Activated naive CD4-positive, alpha-beta T cell treated with anti-CD3 and anti-CD28 coated beads for 36 hours (primary cell): Measurements from ENCODE around the gene PIGR. TPM values are rescaled to one million over a fixed set of nuclear protein-coding genes. Genes with fewer than 3 reads are reported as not detected.

Experiments
- CTCF ChIA-PET: fragments of 350-600 bp; sonication (Branson Sonifier 250); formaldehyde crosslinking; loops from one replicate; lab custom pipeline; 2021; ENCODE audit warnings: antibody characterized with exemption; lab: Charles Lee
- DNase-seq: peaks from one replicate; pipeline ENCODE4 v3.0.0-alpha.2; 2020
- H3K27ac Mint-ChIP-seq: one replicate; pipeline ENCODE4 v1.8.0; 2021; ENCODE audit warnings: mild to moderate bottlenecking, mixed read lengths
- H3K27me3 Mint-ChIP-seq: one replicate; pipeline ENCODE4 v1.8.0; 2021; ENCODE audit warnings: low read depth, mixed read lengths
- H3K36me3 Mint-ChIP-seq: one replicate; pipeline ENCODE4 v1.8.0; 2021; ENCODE audit warnings: low read depth, mixed read lengths
- H3K4me1 Mint-ChIP-seq: one replicate; pipeline ENCODE4 v1.8.0; 2021; ENCODE audit warnings: low read depth, mixed read lengths
- H3K4me3 Mint-ChIP-seq: one replicate; pipeline ENCODE4 v1.8.0; 2021; ENCODE audit warnings: mild to moderate bottlenecking, moderate library complexity, mixed read lengths
- H3K9me3 Mint-ChIP-seq: one replicate; pipeline ENCODE4 v1.8.0; 2021; ENCODE audit warnings: mixed read lengths
- intact Hi-C: fragments of 100-400 bp; cut with micrococcal nuclease; formaldehyde crosslinking; loops from one replicate; pipeline ENCODE4 v1.15.1; 2023
- total RNA-seq, 2 experiments: library from RNA; stranded (reverse); gene quantifications; one replicate each; pipeline ENCODE4 v1.2.3, GENCODE V29; 2021

PIGR gene
- total RNA-seq, 2 experiments from 2014 or later, result 0.10 TPM; not detected in 1

DNA sequence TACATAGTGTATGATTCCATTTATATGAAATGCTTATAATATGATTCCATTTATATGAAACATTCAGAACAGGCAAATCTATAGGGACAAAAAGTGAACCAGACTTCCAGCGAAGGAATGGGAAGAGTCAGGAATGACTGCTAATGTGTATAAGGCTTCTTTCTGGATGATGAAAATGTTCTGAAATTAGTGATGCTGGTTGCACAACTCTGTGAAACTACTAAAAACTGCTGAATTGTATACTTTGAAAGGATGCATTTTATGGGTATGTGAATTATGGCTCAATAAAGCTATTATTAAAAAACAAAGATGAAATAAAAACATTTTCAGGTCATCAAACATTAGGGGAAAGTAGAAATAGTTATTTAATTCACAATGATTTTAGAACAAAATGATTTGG is 63.1 kb downstream of the PIGR start:
- Mint-ChIP-seq H3K4me1 (peaks cover under 1% of the 10 kb centered on the region), H3K27me3 (peaks cover 4% of the 10 kb centered on the region), H3K9me3 (peaks cover 11% of the 10 kb centered on the region), H3K4me3 (no peak overlapping the region), H3K36me3 (peaks cover 4% of the 10 kb centered on the region), H3K27ac (no peak overlapping the region)
- DNase-seq, result no peak
- intact Hi-C loops, result no loop called here
- CTCF ChIA-PET, result interaction anchor here (1.0 to 2.0 kb wide), 6 partner anchors 9 to 30 kb away, joined by 3 to 6 read pairs (median 5); no protein-coding TSS in a partner anchor

DNA sequence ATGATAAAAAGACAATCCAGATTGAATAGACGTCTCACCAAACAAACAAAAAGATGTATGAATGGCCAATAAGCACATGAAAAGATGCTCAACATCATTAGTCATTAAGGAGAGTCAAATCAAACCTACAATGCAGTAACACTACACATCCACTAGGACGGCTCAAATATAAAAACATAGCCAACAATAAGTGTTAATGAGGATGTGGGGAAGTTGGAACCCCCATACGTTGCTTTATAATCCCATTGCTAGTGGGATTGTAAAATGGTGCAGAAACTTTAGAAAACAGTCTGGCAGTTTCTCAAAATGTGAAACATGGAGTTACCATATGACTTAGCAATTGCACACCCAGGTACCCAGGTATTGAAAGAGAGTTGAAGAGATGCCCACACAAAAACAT is 63.7 kb downstream of the PIGR start:
- H3K9me3 Mint-ChIP-seq, result peaks cover 16% of the 10 kb centered on the region
- H3K4me1 Mint-ChIP-seq, result no peaks in the 10 kb centered on the region
- H3K4me3 Mint-ChIP-seq, result no peak overlapping the region
- CTCF ChIA-PET, result interaction anchor here (1.6 to 2.0 kb wide), 2 partner anchors 19 to 26 kb away, joined by 5 to 6 read pairs; no protein-coding TSS in a partner anchor
- intact Hi-C loops, result no loop called here
- peaks cover 4% of the 10 kb centered on the region for H3K27me3 Mint-ChIP-seq
- no peak for DNase-seq
- H3K27ac Mint-ChIP-seq, result no peak overlapping the region
- peaks cover 4% of the 10 kb centered on the region for H3K36me3 Mint-ChIP-seq

DNA sequence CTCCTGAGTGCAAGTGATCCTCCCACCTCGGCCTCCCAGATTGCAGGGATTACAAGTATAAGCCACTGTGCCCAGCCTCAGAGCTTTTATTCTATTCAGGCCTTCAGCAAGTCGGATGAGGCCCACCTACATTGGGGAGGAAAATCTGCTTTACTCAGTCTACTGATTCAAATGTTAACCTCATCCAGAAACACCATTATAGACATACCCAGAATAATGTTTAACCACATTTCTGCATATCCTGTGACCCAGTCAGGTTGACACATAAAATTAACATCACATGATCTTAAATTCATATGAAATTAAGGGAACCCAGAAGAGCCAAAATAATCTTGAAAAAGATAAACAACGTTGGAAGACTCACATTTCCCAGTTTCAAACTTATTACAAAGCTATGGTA is 66.0 kb downstream of the PIGR start:
- DNase-seq, result no peak
- no peak overlapping the region for H3K27ac Mint-ChIP-seq
- H3K27me3 Mint-ChIP-seq, result no peaks in the 10 kb centered on the region
- peaks cover 24% of the 10 kb centered on the region for H3K9me3 Mint-ChIP-seq
- H3K4me3 Mint-ChIP-seq, result no peak overlapping the region
- no peaks in the 10 kb centered on the region for H3K4me1 Mint-ChIP-seq
- CTCF ChIA-PET, result interaction anchor here (0.9 to 2.8 kb wide), 5 partner anchors 15 to 32 kb away, joined by 3 to 14 read pairs (median 5); partner anchors contain the start of genes IL20 and IL24
- intact Hi-C loops, result loop anchor here (1.0 kb wide), 1 partner anchor 11 kb away; no protein-coding TSS in a partner anchor
- peaks cover 6% of the 10 kb centered on the region for H3K36me3 Mint-ChIP-seq

Other genes with a start within 250 kb of the PIGR start
- gene IL19, start 175.7 kb downstream of the PIGR start, total RNA-seq, result not detected
- gene IL10, start 174.0 kb downstream of the PIGR start, total RNA-seq, result not detected
- gene IL20, start 80.8 kb downstream of the PIGR start, total RNA-seq, result under 1 TPM in 1 of 2 experiments, not detected in 1; 0.31 TPM
- 10 to 100 TPM; 44.0 to 46.7 TPM for gene IL24, start 49.0 kb downstream of the PIGR start, total RNA-seq
- 10 to 100 TPM; 49.6 to 52.1 TPM for gene FCMR, start 24.5 kb downstream of the PIGR start, total RNA-seq
- not detected for gene FCAMR, start 24.0 kb upstream of the PIGR start, total RNA-seq
- not detected for gene C1orf116, start 86.3 kb upstream of the PIGR start, total RNA-seq
- 1 to 10 TPM; 8.6 to 8.8 TPM for gene YOD1, start 104.7 kb upstream of the PIGR start, total RNA-seq
- 1 to 10 TPM; 3.4 to 6.2 TPM for gene PFKFB2, start 106.8 kb upstream of the PIGR start, total RNA-seq
- 1 to 10 TPM in 1 of 2 experiments, under 1 TPM in 1; 0.81 to 1.1 TPM for gene C4BPB, start 142.4 kb upstream of the PIGR start, total RNA-seq
- not detected for gene C4BPA, start 157.8 kb upstream of the PIGR start, total RNA-seq